ENCODE results near the gene GNRHR.

DNA sequence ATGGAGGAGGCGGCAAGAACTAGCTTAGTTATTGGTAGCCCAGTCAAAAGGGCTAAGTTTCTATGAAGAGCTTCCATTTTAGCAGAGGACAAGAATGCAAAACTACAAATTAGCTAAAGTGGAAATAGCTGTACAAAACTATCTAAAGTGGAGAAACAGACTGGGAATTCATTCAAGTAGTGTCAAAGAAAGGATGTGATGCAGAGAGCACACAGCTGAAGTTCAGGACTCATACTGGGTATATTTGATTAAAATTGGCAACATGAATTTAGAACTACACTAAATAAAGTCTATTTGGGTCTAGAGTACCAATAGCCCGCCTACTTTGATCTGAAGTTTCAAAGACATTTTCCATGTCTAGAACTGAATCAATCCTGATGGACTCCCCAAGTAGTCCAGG, 33.1 kb upstream of the GNRHR start:
- no peak for TF ChIP-seq CTCF (IDR thresholded peaks at IDR 0.05)
- TF ChIP-seq POLR2A (IDR thresholded peaks at IDR 0.05): no peak
